MV-4-11 (cell line): ENCODE results near the gene MAN1A2.
A peak's percentile ranks its signal among the peaks of the same experiment; 100 is the strongest.
"Not testable (repeated sequence)": the region's sequence is repeated elsewhere in the genome, so short reads cannot be mapped to it uniquely, and the experiment has no call there.

Experiments
- DNase-seq: peaks from one replicate; lab custom pipeline; 2025; lab: John Stamatoyannopoulos, UW

Gene MAN1A2

DNA sequence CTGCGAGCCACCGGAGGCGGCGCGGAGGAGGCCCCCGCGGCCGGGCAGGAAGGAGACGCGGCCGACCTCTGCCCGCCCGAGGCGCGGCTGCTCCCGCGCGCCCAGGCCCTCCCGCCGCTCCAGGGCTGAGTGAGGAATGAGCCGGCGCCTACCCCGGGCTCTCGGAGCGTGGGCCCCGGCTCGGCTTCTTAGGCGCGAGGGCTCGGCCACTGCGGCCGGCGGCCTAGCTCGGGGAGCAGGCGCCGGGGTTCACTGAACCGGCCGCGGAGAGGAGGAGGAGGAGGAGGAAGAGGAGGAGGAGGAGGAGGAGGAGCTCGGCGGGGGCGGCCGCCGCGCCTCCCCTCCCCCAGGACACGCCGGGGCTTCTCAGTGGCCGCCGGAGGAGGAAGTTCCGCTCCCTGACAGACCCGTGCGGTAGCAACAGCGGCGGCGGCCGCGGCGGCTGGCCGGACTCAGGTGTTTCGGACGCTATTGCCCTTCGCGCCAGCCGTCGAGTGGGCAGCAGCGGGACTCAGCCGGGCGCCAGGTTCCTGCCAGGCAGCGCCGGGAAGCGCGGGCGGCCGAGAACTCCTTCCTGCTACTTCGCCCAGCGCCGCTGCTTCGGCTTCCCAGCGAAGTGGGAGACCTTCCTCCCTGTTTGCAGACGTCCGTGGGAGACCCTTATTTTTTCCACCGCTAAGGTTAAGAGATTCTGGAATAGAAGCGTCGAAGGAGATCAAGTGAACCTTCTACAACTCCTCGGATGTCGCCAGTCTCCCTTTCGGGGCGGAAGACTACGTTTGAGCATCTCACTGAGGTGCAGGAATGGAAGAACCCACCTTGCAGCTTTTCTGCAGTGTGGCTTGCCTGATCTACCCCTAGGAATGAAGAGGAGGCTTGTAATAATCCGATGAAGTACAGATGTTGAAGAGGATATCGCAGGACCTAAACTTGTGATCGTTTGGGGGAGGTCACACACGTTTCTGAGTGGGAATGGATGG lies at the start of gene MAN1A2:
TSS of gene MAN1A2 (plus strand) at position 404 of the 980 bp plus-strand sequence. CDS start 735 bp downstream, outside the sequence.
- peak; percentile 77 for DNase-seq

DNA sequence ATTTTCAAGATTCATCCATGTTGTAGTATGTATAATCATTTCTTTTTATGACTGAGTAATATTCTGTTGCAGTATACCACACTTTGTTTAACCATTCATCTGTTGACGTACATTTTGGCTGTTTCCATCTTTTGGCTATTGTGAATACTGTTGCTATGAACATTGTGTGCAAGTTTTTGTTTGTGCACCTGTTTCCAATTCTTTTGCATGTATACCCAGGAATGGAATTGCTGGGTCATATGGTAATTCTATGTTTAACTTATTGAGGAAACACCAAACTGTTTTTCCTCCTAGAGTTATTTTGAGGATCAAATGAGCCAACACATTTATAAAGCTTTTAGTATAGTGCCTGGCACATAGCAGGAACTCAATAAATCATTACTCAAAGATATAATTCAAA lies 49.2 kb upstream of the MAN1A2 start:
- no peak for DNase-seq

DNA sequence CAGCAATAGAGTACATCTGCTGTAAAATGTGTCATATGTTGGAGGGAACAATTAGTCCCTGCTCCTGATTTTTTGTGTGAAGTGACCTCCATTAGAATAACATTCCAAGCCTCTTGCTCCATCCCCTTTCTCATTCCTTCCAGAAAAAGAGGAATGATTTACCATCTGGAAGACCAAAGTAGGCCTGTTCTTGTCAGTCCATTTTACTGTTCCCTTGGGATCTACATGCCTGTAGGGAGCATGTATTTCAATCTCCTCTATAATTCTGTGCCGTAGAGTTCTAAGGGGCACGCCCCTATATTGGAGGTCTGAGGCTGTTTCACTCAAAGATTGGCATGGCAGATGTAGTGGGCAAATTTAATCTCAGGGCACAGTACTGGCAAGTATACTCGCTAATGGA lies 48.8 kb upstream of the MAN1A2 start:
- DNase-seq, result no peak

DNA sequence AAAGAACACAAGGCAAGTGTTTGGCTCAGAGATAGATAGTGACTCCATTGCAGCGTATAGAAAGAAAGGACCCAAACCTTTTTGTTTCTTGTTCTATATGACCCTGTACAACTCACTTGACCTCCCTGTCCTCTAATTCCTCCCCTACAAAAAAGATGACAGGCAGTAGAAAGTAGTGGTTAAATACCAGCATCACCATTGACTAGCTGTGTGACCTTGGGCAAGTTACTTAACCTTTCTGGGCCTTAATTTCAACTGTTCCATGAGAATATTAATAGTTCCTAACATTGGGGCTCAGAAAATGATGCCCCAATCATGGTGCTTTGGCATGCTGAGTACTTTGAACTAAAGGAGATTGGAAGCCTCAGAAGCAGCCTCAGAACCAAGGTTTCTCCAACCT lies 46.7 kb upstream of the MAN1A2 start:
- DNase-seq, result no peak

DNA sequence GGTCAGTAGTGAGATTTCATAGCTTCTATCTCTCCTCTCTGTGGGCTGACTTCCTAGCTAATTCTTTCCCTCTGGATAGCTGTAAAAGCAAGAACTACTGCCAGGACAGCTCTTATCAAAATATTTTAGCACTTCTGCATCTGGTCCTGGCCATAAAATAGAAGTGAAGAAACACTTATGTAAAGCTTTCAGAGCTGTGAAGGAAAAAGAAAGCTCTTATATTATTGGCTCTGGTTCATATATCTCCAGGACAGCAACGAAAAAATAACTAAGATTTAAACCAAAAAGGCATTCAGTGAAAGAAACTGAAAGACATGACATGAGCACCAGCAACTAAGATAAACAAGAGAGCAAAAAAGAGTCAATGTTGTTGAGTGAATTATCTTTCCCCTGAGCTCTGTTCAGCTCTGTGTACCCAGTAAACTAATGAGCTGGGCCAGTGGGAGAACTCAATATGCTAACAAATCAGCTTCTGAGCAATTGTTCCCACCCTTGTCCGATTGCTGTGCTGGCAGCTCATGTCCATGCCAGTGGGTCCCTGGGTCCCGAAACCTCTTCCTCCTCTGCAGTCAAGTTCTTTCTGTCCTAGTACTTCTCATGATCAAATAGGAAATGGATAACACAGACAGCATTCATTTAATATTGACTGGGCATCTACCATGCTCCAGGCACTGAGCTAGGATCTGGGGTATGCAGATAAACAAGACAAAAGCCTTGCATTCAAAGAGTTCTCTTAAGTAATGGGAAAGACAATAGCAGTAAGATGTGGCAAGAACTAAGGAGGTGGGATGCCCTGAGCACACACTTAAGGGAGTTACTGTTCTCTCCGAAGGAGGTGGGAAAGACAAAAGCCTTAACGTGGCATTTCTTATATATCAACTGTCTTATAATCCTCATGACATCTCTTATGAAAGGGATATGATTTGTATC lies 45.3 kb upstream of the MAN1A2 start:
- no peak for DNase-seq

DNA sequence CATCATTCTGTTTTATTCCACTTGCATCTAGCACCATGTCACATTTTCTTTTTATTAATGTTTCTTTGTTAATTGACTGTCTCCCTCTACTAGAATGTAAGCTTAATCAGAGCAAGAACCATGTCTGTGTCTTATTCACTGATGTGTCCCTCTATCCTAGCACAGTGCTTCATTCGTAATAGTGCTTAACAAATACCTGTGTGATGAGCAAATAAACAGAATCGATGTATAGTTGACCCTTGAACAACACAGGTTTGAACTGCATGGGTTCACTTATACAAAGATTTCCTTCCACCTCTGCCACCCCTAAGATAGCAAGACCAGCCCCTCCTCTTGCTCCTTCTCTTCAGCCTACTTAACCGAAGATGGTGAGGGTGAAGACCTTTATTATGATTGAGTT lies 42.9 kb upstream of the MAN1A2 start:
- DNase-seq, result no peak

DNA sequence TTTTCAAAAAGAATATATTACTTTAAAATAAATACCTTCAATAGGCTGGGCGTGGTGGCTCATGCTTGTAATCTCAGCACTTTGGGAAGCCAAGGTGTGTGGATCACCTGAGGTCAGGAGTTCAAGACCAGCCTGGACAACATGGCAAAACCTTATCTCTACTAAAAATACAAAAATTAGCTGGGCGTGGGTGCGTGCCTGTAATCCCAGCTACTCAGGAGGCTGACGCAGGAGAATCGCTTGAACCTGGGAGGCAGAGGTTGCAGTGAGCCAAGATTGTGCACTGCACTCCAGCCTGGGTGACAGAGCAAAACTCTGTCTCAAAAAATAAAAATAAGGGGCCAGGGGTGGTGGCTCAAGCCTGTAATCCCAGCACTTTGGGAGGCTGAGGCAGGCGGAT lies 41.2 kb upstream of the MAN1A2 start:
- not testable (repeated sequence) for DNase-seq

DNA sequence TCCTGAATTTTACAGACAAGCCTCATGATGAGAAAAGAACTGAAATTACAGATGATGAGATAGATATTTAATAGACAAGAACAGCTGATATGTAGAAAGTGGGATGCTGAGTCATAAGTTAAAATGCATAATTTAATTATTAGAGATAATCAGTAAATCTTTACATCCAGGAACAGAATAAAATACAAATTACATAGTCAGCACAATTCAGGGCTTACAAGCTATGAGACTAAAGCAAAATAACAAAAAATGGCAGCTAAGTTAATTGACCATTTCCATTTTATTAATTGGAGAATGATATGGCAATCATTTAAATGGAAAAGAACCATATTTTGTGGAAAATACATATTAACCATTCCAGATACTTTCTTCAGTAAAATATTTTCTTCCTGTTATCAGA lies 40.2 kb upstream of the MAN1A2 start:
- DNase-seq, result no peak

DNA sequence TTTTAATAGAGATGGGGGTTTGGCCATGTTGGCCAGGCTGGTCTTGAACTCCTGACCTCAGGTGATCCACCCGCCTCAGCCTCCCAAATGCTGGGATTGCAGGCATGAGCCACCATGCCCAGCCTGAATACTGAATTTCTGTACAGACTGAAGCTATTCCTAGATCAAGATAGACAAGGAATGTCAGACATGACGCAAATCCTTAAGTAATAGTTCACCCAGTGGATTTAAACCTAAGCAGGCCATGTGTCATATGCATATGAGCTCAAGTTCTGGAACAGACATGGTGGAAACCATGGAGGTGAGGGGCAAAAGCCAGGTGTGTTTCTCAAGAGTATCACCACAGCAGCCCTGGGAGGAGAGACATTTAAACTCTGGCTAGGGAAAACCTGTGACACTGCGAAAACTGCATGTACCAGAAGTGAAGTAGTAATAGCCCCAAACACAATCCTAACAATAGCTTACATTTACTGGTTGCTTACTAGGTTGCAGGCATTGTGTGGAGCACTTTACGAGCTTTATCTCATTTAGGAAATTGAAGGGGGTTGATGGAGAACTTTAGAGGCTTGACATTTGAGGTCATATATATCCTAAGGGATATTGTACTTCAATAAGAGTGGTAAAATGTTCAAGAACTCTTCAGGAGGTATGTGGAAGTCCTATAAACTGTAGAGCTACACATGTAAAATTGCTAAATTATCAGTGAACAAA lies 31.7 kb upstream of the MAN1A2 start:
- DNase-seq, result no peak

DNA sequence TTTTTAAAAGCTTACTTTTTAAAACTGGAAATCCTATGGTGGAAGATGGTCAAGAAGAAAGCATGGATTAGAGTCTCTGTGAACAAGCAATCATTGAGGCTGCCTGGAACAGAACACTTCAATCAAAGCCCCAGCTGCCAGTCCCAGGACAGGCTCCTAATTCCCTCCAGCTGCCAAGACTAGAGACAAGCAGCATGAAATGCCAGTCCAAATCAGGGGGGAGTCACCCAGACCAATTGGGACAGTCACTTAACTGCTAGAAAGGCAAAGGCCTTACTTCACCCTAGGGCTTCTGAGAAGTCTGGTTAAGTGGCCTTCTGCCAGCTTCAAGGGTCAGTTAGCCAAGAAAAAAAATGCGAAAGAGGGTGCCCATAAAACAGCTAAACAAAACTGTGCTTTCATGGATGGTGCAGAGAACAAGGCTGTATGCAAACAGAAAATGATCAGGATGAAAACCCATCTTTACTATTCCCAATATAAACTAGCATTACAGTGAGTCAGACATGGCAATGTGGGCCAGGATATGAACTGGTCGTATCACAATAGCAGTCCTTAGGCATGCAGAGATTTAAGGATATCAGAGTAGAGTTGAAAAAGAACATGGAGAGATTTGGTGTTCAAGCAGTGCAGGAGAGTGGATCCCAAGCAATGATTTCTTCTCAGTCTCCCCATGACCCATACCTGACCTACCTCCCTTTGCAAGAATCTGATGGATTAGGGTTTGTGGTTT lies 31.0 kb upstream of the MAN1A2 start:
- DNase-seq, result no peak

DNA sequence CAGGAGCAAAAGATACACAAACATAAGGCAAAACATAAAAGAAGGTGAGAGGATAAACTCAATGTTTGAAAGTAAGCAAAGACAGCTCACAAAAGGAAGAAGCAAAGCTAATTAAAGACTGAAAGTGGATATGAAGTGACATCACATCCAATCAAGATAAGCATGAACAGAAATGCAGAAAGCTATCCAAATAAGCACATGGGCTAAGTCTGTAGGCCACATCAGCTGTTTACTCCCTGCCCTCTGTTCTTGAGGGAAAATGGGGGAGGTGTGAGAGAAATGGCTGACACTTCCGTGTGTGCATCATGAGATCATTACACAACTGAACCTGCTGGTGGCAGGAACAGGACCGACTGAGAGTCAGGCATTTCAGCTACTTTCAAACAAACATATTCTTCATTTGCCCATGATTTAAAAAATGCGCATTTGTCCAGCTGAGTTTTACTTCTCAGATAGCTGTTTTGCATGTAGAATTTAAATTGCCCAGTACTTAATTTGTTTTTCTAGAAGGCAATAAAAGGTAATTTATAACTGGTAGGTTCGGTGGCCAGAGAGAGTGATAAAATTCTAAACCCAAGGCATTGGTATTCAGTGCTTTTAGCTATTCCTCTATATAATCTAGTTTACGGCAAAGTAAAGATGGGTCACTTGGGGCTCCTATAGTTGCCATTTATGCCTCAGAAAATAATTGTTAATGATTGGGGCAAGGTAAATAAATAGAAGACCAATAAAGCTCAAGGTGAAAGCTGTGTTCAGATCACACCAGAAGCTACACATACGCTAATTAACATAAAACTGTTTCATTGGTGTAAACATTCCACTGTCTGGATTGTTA lies 27.2 kb upstream of the MAN1A2 start:
- peak; percentile 48 for DNase-seq

DNA sequence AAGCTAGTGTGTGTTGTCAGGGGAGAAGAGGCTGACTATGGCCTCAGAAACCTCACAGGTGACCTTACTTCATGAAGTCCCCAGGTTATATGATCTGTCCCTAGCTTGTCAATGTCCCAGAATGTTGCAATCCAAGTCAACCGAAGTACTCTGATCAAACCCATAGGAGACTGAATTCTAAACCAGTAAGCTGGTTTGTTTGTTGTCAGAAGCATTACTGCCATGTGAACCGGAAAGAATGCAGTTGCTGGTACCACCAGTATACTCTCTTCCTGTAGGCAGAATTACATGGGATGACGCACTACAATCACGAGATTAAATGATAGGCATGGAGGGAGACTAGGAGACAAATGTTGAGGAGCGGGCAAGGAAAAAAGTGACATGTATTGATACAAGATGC lies 26.1 kb upstream of the MAN1A2 start:
- DNase-seq, result no peak

DNA sequence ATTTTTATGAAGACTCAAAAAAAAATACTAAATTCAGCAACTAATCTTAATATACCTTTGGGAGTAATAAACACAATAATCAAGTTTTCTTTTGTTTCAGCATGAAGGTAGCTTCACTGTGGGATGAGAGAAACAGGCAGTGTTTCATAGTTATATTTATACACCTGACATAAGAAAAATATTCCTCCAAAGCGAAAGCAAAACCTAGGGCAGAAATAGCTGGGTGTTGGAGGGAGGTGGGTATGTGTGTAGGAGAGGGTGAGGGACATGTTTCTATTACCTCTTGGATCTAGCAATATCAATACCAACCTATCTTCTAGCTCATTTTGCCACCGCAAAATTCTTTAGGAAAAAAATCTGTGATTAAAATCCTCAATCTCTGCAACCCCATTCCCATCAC lies 24.9 kb upstream of the MAN1A2 start:
- no peak for DNase-seq

DNA sequence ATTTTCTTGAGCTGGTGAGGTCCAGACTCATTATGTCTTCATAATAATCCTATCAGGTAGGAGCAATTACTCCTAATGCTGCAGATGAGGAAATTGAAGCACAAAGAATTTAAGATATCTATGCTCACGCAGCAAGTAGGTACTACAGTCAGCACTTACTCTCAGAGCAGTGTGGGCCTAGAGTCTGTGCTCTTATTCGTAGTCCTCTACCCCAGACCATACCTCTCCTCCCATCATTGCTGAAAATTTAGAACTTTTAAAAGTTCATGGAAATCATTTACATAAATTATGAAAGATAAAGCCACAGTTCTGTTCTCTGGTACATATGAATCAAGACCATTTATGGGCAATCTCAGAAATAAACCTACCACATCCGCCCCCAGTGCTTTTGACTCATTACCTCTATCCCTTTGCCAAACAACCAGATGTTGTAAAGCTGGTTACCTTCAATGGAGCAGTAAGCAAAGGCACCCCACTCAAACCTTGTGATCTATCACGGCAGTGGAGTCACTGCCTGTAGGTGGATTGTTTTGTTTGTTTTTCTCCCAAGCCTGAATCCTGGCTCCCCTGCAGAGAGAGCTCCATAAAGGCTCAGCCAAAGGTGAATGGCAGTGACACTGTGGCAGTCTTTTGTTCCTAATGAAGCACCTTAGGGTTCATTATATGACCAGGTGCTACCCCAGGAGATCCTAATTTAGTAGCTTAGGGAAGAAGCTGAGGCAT lies 20.9 kb upstream of the MAN1A2 start:
- DNase-seq, result no peak

DNA sequence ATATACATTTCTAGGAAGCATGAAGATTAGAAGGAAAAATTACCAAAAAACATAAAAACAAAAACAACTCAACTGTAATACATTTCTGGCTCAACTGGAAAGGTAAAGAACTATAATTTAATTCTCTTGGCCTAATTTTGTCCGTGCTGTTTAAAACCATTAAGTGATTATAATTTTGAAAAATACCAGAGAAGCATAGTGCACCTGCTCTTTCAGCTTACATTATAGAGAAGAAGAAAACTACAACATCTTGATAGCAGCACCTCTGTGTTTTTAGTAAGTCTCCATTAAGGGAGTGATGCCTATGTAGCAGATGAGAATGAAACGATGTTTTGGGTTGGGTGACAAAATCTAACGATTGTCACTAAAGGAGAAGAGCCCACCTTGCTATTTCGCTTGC lies 19.3 kb upstream of the MAN1A2 start:
- no peak for DNase-seq

DNA sequence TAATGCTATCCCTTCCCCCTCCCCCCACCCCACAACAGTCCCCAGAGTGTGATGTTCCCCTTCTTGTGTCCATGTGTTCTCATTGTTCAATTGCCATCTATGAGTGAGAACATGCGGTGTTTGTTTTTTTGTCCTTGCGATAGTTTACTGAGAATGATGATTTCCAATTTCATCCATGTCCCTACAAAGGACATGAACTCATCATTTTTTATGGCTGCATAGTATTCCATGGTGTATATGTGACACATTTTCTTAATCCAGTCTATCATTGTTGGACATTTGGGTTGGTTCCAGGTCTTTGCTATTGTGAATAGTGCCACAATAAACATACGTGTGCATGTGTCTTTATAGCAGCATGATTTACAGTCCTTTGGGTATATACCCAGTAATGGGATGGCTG lies 14.6 kb upstream of the MAN1A2 start:
- not testable (repeated sequence) for DNase-seq

DNA sequence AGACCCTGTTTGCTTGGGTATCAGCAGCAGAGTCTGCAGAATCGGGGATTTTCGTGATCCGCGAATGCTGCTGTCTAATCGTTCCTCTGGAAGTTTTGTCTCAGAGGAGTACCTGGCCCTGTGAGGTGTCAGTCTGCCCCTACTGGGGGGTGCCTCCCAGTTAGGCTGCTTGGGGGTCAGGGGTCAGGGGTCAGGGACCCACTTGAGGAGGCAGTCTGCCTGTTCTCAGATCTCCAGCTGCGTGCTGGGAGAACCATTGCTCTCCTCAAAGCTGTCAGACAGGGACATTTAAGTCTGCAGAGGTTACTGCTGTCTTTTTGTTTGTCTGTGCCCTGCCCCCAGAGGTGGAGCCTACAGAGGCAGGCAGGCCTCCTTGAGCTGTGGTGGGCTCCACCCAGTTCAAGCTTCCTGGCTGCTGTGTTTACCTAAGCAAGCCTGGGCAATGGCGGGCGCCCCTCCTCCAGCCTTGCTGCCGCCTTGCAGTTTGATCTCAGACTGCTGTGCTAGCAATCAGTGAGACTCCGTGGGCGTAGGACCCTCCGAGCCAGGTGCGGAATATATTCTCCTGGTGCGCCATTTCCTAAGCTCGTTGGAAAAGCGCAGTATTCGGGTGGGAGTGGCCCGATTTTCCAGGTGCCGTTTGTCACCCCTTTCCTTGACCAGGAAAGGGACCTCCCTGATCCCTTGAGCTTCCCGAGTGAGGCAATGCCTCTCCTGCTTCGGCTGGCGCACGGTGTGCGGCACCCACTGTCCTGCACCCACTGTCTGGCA lies 9.2 kb upstream of the MAN1A2 start:
- not testable (repeated sequence) for DNase-seq

DNA sequence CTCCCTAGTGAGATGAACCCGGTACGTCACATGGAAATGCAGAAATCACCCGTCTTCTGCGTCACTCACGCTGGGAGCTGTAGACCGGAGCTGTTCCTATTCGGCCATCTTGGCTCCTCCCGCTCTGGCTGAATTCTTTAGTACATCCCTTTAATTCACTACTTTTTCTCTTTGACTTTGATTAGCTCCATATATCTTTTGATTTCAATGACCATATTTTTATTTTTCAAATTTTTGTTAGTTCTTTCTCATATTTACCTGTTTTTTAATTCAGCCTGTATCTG lies 8.7 kb upstream of the MAN1A2 start:
- DNase-seq, result not testable (repeated sequence)
